Keratinocyte (primary cell): ENCODE measurements around the gene ADAMTS13. TPM values are rescaled to one million over a fixed set of nuclear protein-coding genes. Genes with fewer than 3 reads are reported as not detected.

ENCODE experiments used
- DNase-seq: peaks from one replicate; pipeline ENCODE4 v3.0.0-alpha.2; 2011; ENCODE audit warnings: low read depth, missing footprints, low spot score
- FAIRE-seq: peaks from 2 replicates; lab custom pipeline; 2011; peaks lifted over from hg19 to GRCh38; lab: Jason Lieb, UNC
- H2AFZ ChIP-seq: 2 replicates; pipeline ENCODE4 v1.6.0; 2012; ENCODE audit warnings: low read length, control low read depth, inconsistent platforms; ENCODE audit not compliant: control insufficient read depth
- H3K27ac ChIP-seq: 2 replicates; pipeline ENCODE4 v1.5.1; 2011; ENCODE audit warnings: low read length; ENCODE audit not compliant: control insufficient read depth, insufficient read depth
- H3K27me3 ChIP-seq: 3 replicates; pipeline ENCODE4 v1.6.0; 2011; ENCODE audit warnings: low read length; ENCODE audit not compliant: control insufficient read depth, insufficient read depth; ENCODE audit errors: extremely low read depth
- H3K36me3 ChIP-seq, 2 experiments: 2 replicates in 1 of 2; 3 replicates in 1 of 2; pipeline ENCODE4 v1.5.1; 2011; ENCODE audit warnings: low read length in 2 of 2, mild to moderate bottlenecking in 1 of 2; ENCODE audit not compliant: control insufficient read depth in 2 of 2, insufficient read depth in 2 of 2; ENCODE audit errors: extremely low read depth in 1 of 2
- H3K4me1 ChIP-seq: 3 replicates; pipeline ENCODE4 v1.5.1; 2011; ENCODE audit warnings: low read length; ENCODE audit not compliant: control insufficient read depth, insufficient read depth; ENCODE audit errors: extremely low read depth
- H3K4me2 ChIP-seq: 3 replicates; pipeline ENCODE4 v1.6.0; 2011; ENCODE audit warnings: low read depth, low read length; ENCODE audit not compliant: control insufficient read depth, insufficient read depth; ENCODE audit errors: extremely low read depth
- H3K4me3 ChIP-seq, 3 experiments: fragments of 200-600 bp in 1 of 3; sonication (generic) in 1 of 3; 2 replicates in 2 of 3; 3 replicates in 1 of 3; pipeline ENCODE4 v1.5.1; 2011 to 2016; ENCODE audit warnings: low read length in 3 of 3, mild to moderate bottlenecking in 3 of 3, control low read depth in 2 of 3, inconsistent platforms in 1 of 3, low read depth in 1 of 3, mixed read lengths in 1 of 3, mixed run types in 1 of 3, moderate library complexity in 1 of 3; ENCODE audit not compliant: control insufficient read depth in 2 of 3, insufficient read depth in 2 of 3; ENCODE audit errors: extremely low read depth in 1 of 3
- H3K79me2 ChIP-seq: 2 replicates; pipeline ENCODE4 v1.6.0; 2012; ENCODE audit warnings: low read length; ENCODE audit not compliant: control insufficient read depth, insufficient read depth
- H3K9ac ChIP-seq: 3 replicates; pipeline ENCODE4 v1.6.0; 2011; ENCODE audit warnings: low read length; ENCODE audit not compliant: control insufficient read depth, insufficient read depth; ENCODE audit errors: extremely low read depth
- H3K9me1 ChIP-seq: 3 replicates; pipeline ENCODE4 v1.6.0; 2011; ENCODE audit warnings: low read length; ENCODE audit not compliant: control insufficient read depth, insufficient read depth; ENCODE audit errors: extremely low read depth
- H3K9me3 ChIP-seq: 2 replicates; pipeline ENCODE4 v1.5.1; 2012; ENCODE audit warnings: low read depth, low read length; ENCODE audit not compliant: control insufficient read depth
- H4K20me1 ChIP-seq: 3 replicates; pipeline ENCODE4 v1.6.0; 2011; ENCODE audit warnings: low read length; ENCODE audit not compliant: control insufficient read depth, insufficient read depth; ENCODE audit errors: extremely low read depth
- CTCF ChIP-seq, 3 experiments: IDR thresholded peaks in 1 of 3; conservative IDR thresholded peaks in 1 of 3; optimal IDR thresholded peaks in 1 of 3; 2 replicates in 2 of 3; 3 replicates in 1 of 3; pipeline versions ENCODE3 to v1.5.1; 2011; ENCODE audit warnings: low read length in 3 of 3, mild to moderate bottlenecking in 3 of 3, moderate library complexity in 2 of 3, control low read depth in 1 of 3, inconsistent platforms in 1 of 3; ENCODE audit not compliant: insufficient read depth in 2 of 3; ENCODE audit errors: extremely low read depth in 1 of 3
- EZH2 ChIP-seq: IDR thresholded peaks from one replicate; pipeline ENCODE4 v1.6.1; 2012; ENCODE audit warnings: inconsistent platforms, mild to moderate bottlenecking, low read length, moderate library complexity
- dilution Hi-C: fragments of 300-500 bp; cut with MboI; formaldehyde crosslinking; loops from one replicate; pipeline ENCODE4 v1.7.0; 2020; ENCODE audit warnings: low sequenced_read_pairs; ENCODE audit not compliant: extremely low pct_ligation_motif_present
- polyA plus RNA-seq, 5 experiments: library from polyadenylated mRNA; depleted of rRNA in 3 of 5; stranded (reverse) in 3 of 5; stranded (forward) in 1 of 5; unstranded in 1 of 5; fragments of >200 nt; gene quantifications; 1 replicate in 1 of 5; 2 replicates in 3 of 5; 3 replicates in 1 of 5; pipeline versions ENCODE4 v1.2.1 to v1.2.3, GENCODE V29; 2011 to 2012; ENCODE audit warnings: missing spikeins in 2 of 5, low read depth in 1 of 5, low replicate concordance in 1 of 5

Gene ADAMTS13
- polyA plus RNA-seq, 1 donor (not counting 4 experiments of a cell fraction or from before 2014, with no cell fraction given) = 1.1 TPM

GRCh38 chr9:133437753-133438531 is 15.8 kb downstream of the ADAMTS13 start:
- DNase-seq (no peak), FAIRE-seq (no peak)
- Histone ChIP-seq H3K4me2 (no peak overlapping the region), H3K27me3 (no peaks in the 10 kb centered on the region), H4K20me1 (no peaks in the 10 kb centered on the region), H3K9me3 (no peaks in the 10 kb centered on the region), H3K79me2 (no peaks in the 10 kb centered on the region), H3K27ac (no peak overlapping the region), H3K36me3 (no peaks in the 10 kb centered on the region), H2AFZ (no peak overlapping the region), H3K9ac (no peak overlapping the region), H3K4me1 (peaks cover 4% of the 10 kb centered on the region), H3K9me1 (no peaks in the 10 kb centered on the region), H3K4me3 (no peak overlapping the region)
- no peak for TF ChIP-seq EZH2
- TF ChIP-seq CTCF (optimal IDR thresholded peaks at IDR 0.05 in 1 of 3, IDR thresholded peaks at IDR 0.05 in 1 of 3, conservative IDR thresholded peaks at IDR 0.05 in 1 of 3; ENCODE audit: extremely low read depth in 1 of 3, insufficient read depth in 2 of 3, low read length in 3 of 3) = peak; percentile 39 to 67 (median 60)
- dilution Hi-C loops = no loop called here

DNA sequence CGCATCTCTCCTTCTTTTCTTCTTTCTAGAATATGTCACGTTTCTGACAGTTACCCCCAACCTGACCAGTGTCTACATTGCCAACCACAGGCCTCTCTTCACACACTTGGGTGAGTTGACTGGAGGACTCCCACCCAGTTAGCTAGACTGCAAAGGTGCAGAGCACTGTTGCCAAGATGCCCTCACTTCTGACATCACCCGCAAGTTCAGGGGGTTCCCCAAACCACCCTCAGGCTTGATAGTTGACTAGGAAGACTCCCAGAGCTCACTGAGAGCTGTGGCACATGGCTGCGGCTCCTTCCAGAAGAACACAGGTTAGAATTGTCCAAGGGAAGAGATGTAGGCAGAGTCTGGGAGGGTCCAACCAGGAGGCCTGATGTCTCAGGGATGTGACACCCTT is 17.2 kb downstream of the ADAMTS13 start:
- no peaks in the 10 kb centered on the region for H3K9me1 ChIP-seq
- H3K4me1 ChIP-seq = peaks cover 4% of the 10 kb centered on the region
- H2AFZ ChIP-seq = no peak overlapping the region
- no peaks in the 10 kb centered on the region for H3K27me3 ChIP-seq
- H3K36me3 ChIP-seq = no peaks in the 10 kb centered on the region
- FAIRE-seq (no peak), DNase-seq (no peak)
- no peaks in the 10 kb centered on the region for H3K79me2 ChIP-seq
- dilution Hi-C loops = no loop called here
- no peak overlapping the region for H3K4me2 ChIP-seq
- H3K9me3 ChIP-seq = no peaks in the 10 kb centered on the region
- H3K4me3 ChIP-seq = no peak overlapping the region
- H3K27ac ChIP-seq = no peak overlapping the region
- TF ChIP-seq EZH2 (no peak), CTCF (optimal IDR thresholded peaks at IDR 0.05 in 1 of 3, IDR thresholded peaks at IDR 0.05 in 1 of 3, conservative IDR thresholded peaks at IDR 0.05 in 1 of 3; ENCODE audit: extremely low read depth in 1 of 3, insufficient read depth in 2 of 3, low read length in 3 of 3) (no peak)
- no peaks in the 10 kb centered on the region for H4K20me1 ChIP-seq
- no peak overlapping the region for H3K9ac ChIP-seq
